Right lung (tissue), 10 donors: ENCODE measurements around the gene UBE2G2. TPM values are rescaled to one million over a fixed set of nuclear protein-coding genes. Genes with fewer than 3 reads are reported as not detected.

Experiments used
- DNase-seq, 2 donors: peaks; one replicate each; pipeline ENCODE4 v3.0.0-alpha.2; 2013
- long read RNA-seq, 8 donors: transcript quantifications; one replicate each; lab custom pipeline, GENCODE V29; 2026
- polyA plus RNA-seq, 5 donors: library from polyadenylated mRNA; unstranded; fragments of 120-200 nt; gene quantifications; one replicate each; pipeline versions ENCODE4 v1.2.1 to v1.2.3, GENCODE V29; 2013; ENCODE audit warnings: inconsistent platforms in 1 of 5, low replicate concordance in 1 of 5; ENCODE audit not compliant: insufficient read length in 5 of 5, insufficient read depth in 1 of 5

Gene UBE2G2, protein sequence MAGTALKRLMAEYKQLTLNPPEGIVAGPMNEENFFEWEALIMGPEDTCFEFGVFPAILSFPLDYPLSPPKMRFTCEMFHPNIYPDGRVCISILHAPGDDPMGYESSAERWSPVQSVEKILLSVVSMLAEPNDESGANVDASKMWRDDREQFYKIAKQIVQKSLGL
- polyA plus RNA-seq, result 100 to 1,000 TPM; 110 to 155 (median 135) TPM
- long read RNA-seq, donor 1, full-length matches to known transcripts, result 44 of 44 reads
- long read RNA-seq, donor 1, partial matches to known transcripts, result 0 of 44 reads
- long read RNA-seq, donor 1, other reads (novel, unspliced or antisense), result 0 of 44 reads
- long read RNA-seq, donor 2, full-length matches to known transcripts, result 7 of 7 reads
- long read RNA-seq, donor 2, partial matches to known transcripts, result 0 of 7 reads
- long read RNA-seq, donor 2, other reads (novel, unspliced or antisense), result 0 of 7 reads
- long read RNA-seq, donor 3, full-length matches to known transcripts, result 21 of 122 reads
- long read RNA-seq, donor 3, partial matches to known transcripts, result 101 of 122 reads
- long read RNA-seq, donor 3, other reads (novel, unspliced or antisense), result 0 of 122 reads
- long read RNA-seq, donor 4, full-length matches to known transcripts, result 22 of 22 reads
- long read RNA-seq, donor 4, partial matches to known transcripts, result 0 of 22 reads
- long read RNA-seq, donor 4, other reads (novel, unspliced or antisense), result 0 of 22 reads
- long read RNA-seq, donor 5, full-length matches to known transcripts, result 58 of 58 reads
- long read RNA-seq, donor 5, partial matches to known transcripts, result 0 of 58 reads
- long read RNA-seq, donor 5, other reads (novel, unspliced or antisense), result 0 of 58 reads
- long read RNA-seq, donor 6, full-length matches to known transcripts, result 50 of 50 reads
- long read RNA-seq, donor 6, partial matches to known transcripts, result 0 of 50 reads
- long read RNA-seq, donor 6, other reads (novel, unspliced or antisense), result 0 of 50 reads
- long read RNA-seq, donor 7, full-length matches to known transcripts, result 34 of 34 reads
- long read RNA-seq, donor 7, partial matches to known transcripts, result 0 of 34 reads
- long read RNA-seq, donor 7, other reads (novel, unspliced or antisense), result 0 of 34 reads
- long read RNA-seq, donor 8, full-length matches to known transcripts, result 11 of 11 reads
- long read RNA-seq, donor 8, partial matches to known transcripts, result 0 of 11 reads
- long read RNA-seq, donor 8, other reads (novel, unspliced or antisense), result 0 of 11 reads

DNA sequence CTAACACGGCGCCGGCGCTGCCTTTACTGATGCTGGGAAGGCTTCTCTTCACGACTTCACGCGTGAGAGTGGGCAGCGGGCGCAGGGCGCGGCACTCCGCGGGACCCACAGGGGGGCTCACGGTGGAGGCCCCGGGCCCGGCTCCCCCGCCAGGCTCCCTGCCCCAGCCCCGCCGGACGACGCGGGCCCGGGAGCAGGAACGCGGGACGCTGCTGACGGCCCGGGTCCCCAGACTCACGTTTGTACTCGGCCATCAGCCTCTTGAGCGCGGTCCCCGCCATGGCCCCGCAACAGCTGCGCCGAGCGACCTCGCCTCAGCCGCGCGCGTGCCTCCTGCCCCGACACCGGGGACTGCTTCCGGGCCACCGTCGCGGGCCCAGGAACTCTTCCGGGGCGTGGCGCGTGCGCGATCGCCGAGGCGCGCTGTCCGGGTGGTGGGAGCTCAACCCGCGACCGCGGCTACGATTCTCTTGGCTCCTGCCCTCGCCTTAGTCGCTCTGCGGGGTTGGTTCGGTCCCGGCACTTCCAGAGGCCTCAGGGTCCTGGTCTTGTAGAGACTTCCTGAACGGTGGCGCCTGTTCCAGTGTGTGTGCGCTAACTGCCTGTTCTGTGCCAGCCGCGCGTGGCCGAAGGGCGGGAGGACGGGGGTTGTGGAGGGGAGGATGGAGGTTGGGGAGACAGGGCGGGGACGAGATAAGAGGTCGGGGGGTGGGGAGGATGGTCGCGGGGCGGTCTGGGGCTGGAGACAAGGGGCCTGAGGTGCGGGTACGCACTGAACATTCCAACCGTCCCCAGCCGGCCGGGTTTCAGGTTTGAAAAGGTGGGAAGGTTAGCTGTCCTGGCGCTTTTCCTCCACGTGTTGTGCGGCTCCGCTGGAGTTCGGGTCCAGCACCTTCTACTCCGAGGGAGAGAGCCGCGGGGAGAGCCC is at the start of gene UBE2G2:
Gene UBE2G2, minus strand, starts transcription at position 353 of the 928 bp plus-strand sequence. Its CDS starts 72 bp downstream, at position 281.
- peak; percentile 78 to 80 for DNase-seq

DNA sequence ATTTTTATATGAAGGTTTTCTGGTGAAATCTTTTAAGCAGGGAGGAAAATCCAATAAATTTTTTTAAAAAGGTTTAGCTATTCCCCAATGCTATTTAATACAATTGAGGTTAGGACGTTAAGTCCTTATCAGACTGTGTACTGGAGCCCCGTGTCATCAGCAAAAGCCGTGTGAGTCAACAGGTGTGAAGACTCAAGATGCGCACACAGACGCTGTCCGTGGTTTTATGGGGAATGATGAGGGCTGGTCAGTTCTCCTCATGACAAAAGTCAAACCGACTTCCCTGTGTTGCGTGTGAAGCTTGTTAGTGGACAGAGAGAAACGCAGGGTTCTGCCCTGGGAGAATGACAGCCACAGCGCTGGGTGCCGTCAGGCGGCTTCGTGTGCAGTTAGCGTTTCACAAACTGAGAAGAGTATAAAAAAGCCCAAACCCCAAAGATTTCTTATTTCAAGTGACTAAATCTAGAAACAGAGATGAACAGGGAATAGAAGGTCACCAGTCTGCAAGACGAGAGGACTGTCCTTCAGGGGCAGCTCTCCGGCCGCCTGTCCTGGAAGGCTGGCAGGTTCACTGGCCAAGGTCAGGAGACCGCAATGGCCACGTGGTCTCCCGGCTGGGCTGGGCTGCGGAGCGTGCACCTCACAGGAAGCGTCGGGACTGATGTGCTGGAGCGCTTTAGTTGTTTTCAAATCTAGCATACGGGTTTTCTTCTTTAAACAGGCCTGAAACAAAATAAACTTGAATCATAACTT is 49.5 kb upstream of the UBE2G2 start:
- DNase-seq, result no peak

DNA sequence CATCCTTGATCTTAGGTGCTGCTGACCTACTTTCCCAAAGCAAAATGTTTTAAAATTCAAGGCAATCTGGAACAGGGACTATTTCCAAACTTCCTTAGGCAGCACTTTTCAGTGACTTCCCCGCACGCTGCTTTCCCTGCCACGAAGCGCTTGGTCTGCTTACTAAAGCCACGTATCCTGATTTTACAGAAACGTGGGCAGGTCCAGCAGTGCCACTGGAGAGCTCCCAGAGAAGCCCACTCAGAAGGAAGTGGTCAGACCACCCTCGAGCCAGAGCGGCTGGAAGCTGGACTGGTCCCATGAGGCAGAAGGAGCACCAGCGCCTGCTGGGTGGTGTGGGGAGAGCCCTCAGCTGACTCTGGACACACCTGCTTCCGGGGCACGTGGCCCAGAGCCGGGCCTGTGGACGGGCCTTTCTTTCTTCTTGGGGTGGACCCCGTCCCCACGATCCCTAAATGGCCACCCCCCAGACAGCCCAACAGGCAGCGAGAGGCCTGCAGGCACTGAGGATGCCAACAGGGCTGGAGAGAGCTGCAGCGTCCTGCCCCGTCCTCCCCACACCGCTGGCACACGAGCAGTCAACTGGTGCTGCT is 48.7 kb upstream of the UBE2G2 start:
- no peak for DNase-seq

DNA sequence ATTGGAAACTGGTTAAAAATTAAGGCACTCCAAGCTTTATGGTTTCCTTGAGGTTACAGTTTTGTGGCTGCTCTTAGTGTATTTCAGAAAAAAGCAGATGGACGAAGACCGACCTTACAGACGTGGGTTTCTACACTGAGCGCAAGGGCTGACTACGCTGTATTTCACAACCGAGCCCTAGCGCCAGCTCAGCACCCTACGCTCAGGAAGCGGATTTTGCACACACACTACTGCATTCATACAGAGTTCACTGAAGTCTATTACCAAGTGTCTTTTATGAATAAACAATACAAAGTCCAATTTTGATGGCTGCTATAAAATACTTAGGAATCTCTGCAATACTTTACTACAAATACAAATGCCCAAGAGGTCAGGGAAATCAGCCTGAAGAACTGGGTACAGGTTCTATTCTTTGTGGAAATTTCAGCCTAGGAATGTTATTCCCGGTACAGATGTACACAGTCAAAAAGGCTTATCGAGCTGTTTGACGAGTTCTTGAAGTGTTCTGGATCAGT is 48.1 kb upstream of the UBE2G2 start:
- DNase-seq, result no peak

DNA sequence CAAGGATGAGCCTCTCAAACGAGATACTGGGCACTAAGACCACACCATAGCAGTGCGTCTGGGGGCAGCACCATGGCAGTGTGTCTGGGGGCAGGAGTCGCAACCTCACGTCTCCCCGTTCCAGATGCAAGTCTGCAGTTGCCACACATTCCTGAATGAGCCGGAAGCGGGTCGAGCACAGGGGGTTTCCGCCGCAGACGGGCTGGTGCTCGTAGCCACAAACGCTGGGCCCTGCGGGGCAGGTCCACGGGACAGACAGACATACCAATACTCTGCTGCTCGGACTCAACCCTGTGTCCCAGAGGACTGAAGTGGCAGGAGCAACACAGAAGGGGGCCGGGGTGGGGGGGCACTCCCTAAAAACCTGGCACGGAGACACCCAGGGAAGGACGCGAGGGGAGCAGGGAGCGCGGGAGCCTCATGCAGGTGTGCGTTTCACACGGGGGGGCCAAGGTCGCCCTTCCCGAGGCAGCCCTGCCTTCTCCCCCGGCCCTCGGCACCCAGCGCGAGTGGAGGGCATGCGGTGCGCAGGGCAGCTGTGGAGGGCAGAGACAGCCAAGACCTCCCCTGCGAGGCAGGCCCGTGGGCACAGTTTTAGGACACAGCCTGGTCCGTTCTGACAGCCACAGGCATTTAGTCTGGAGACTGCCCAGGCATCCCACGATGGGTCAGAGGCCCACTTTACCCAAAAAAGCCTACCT is 47.4 kb upstream of the UBE2G2 start:
- no peak for DNase-seq

DNA sequence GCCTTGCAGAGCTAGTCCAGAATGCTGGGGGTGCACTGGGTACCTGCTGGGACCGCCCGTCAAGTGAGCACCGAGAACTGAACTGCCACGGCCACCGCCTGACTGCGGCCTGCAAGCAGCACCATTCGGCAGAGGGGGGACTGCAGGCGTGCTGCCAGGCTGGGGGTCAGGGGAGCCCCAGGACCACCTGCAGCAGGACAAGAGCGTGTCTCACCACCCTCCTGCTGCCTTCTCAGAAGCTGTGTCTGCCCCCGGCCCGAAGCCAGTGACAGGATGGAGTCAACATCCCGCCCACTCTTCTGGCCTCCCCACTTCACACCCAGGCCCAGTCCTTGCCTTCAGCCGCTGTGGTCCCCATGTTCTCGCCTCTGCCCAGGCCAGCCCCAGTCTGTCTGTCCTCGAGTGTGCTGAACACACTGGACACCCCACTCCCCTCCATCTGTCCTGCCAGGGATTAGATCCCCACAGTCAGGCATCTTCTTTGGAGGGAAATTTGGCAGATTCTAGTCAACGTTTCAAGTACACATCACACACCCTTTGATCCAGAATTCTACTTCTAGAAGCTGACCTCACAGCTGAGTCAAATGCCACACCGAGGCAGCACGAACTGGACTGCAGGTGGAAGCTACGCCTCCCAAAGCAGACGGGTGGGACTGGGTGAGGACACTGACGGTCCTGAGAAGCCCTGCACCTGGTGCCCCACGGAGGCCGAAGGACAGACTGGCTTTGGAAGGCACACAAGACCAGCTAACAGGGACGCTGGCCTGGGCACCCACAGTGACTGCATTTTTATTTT is 45.8 kb upstream of the UBE2G2 start:
- no peak for DNase-seq

DNA sequence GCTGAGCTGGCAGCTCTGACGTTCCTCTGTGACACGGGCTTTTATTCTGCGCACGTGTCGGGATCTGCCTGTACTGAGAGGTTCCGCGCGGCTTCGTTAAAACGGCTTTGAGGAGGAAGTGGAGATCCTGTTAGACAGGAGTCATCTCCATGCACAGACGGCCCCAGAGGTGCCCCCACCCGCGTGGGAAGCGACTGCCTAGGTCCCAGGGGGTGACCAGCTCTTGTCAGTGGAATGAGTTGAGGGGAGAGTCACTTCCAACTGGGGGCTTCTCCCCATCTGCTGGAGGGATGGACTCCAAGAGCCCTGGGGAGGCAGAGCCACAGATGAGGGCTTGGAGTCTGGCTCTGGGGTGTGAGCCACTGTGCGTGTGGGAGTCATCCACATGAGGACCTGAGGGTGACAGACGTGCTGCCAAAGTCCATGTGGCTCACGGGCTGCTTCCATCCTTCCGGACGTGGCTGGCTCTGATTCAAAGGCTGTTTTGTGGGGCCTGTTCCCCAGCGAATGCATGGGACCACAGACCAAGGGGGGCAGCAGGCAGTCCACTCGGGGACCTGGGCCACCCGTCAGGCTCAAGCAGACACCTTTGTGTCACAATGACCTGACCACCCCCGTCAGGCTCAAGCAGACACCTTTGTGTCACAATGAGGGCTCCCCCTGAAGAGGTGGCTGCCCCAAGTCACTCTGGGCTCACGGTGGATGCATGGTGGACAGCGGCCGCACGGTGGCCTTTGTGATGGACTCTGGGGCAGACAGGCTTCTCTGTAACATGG is 45.1 kb upstream of the UBE2G2 start:
- DNase-seq, result peak in 1 of 2 donors; percentile 23

DNA sequence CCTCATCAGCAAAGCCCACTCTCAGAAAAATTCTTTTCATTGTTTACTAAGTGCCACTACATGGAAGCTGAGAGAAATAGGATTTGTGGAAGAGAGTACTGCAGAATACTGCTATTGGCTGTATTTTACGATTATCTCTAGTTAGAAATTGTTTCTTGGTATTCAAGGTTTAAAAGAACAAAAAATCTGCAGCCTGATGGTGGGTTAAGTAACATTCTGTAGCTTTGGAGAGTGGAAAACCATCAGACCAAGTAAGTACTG is 44.5 kb upstream of the UBE2G2 start:
- DNase-seq, result peak in 1 of 2 donors; percentile 10

DNA sequence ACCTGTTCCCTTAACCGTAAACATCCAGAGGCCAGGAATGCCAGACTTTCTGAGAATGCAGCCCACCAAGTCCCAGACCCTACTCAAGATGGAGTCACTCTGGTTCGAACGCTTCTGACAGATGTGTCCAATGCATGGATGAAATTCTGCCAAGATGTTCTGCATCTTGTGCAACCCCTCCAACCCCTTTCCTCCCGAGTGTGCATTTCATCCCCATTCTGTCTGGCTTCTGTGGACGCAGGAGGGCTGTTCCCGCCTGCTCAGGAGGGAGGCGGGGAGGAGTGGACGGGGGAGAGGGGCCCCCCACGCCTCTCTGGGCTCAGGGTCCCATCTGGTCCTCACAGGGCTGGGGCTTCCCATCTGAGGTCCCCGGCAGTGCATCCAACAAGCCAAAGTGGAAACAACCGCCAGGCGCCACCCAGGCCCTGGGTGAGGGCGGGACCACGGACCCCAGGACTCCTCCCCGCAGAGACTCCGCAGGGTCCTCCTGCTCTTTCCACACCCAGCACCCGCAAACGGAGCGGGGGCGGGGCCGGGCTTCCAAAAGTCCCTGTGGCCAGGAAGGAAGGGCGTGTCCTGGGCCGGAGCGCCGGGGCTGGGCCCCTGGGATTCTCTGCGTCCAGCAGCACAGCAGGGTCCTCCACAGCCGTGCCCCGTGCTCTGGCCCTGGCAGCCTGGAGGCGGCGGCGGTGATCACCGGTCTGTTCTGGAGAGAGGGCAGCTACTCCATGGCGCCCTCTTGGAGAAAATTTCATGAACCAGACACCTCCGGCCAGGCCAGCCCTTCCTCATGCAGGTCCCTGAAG is 44.0 kb upstream of the UBE2G2 start:
- peak; percentile 48 to 67 for DNase-seq

DNA sequence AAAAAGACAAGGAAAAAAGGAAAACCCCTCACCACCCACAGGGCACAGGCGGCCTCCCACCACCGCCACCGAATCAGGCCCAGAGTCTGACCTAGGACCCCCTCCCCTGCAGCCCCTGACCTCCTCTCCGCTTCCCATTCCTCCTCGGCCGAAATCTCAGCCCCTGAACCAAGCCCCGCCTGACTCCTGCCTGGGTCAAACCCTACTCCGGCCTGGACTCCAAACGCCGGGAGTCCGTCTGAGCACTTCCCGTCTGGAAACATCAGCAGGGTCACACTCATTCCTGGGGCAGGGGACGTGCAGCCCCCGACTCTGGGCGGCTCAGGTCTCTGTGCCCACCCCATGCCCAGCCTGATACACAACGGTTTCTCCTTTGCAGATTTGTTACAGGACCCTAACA is 42.6 kb upstream of the UBE2G2 start:
- DNase-seq, result no peak

DNA sequence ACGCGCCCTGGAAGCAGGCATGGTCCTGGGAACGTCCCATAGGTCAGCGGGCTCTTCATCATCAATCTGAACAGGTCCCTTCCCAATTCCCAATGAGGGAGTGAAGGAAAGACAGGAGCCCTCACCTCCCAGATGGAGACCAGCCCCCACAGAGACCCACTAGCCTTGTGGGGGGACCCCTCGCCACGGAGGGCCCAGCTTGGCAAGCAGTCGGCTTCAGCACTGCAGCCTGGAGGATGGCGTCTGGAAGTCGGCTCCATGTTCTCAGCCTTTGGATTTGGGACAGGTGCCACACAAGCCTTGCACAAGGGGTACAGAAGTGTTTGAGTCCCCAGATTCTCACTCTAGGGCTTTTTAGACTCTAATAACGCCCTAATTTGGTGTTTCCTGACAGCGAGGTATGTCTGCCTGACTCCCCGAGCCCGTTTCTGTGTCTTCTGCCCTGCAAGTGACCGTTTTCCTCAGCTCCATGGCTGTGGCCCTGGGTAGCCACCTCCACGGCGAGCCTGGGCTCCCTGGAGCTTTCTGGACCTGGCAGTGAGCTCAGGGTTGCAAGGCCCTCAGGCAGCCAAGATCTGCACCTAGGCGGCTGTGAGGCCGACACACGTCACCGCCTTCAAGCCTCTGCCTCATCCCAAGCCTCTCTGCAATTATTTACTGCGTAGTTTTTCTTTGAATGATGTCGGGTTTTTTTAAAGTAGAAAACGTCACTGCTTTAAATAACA is 41.3 kb upstream of the UBE2G2 start:
- no peak for DNase-seq

DNA sequence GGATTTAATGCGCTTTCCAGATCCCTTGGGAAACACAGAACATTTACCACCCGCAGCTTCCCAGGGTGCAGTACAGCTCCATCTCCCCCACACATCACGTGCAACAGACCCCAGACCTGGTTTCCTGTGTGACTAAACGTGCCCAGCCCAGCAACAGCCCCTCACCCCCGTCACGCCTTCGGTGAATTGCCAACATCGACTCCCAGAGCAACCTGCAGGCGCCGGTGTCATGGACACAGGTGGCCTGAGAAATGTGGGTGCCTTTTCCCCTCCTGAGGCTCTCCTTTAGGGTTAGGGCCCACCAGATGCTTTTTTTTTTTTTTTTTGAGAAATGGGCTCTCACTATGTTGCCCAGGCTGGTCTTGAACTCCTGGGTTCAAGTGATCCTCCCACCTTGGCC is 40.5 kb upstream of the UBE2G2 start:
- no peak for DNase-seq

DNA sequence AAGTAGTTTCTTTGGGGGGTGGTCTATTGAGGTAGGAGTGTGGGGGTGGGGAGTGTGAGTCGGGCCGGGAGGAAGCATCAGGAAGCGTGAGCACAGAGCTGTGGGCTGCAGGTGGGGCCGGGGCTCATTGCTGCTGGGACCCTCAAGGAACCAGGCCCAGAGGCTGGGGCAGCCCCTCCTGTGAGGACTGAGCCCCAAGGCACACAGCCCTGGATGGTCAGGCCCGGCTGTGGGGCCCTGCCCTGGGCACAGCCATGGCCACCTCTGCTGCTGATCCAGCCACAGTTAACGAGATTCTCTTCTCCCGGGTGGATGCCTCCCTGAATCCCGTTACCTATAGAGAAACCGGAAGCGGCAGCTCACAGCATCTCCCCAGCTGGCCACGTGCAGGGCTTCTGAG is 39.2 kb upstream of the UBE2G2 start:
- DNase-seq, result no peak

DNA sequence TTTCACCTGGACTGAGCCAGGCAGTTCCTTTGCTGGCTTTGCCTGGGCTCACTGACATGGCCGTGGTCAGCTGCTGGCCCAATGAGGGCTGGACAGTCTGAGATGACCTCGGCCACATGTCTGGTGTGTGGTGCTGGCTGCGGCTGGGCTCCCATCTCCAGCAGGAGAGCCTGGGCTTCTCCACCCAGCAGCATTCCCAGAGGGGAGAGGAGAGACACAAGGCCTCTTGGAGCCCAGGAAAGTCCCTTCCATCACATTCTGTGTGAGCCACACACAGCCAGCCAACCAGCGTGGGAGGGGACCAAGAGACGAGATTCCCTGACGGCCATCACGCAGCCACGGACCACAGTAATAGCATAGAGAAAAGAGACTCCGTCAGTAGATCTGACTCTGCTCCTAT is 37.3 kb upstream of the UBE2G2 start:
- DNase-seq, result no peak

DNA sequence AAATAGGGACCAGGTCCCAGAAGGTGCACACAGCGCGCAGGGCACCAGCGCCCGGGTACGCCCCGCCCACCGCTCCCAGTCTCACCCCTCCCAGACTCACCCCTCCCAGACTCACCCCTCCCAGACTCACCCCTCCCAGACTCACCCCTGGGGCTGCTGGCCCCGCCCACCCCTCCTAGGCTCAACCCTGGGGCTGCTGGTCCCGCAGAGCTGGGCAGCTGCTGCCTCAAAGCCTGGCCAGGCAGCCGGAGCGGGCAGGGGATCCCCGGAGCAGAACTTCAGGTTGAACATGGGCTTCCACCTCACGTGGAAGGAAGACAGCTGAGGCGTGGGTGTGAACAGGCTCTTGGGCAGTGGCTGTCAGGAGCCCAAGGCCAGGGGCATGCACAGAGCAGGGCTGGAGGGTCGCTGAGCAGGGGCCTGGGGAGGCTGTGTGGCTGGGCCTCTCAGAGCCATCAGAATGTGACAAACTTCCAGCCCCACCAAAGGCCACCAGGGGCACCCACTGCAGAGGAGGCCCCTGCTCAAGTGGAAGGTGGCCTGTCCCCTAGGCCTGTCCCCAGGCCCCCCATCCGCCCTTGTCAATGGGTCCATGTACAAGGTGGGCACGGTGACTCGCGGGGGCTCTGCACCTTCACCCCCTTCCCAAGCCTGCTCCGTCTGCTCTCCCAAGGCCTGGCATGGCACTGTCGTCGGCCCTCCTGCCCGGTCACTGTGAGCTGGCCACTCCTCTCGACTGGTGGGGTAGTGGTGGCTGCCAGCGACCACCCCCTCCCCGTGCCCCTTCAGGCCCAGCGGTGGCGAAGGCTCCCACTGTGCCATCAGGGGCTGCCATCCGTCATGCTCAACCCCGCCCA is 36.6 kb upstream of the UBE2G2 start:
- DNase-seq, result no peak
